ENCODE data around the gene EMP3. TPM values are rescaled to one million over a fixed set of nuclear protein-coding genes. Genes with fewer than 3 reads are reported as not detected.

EMP3 gene
- total and polyA plus RNA-seq, 2 of the 4 experiments (the other 2 are of a cell fraction) = 147 to 632 TPM

GRCh38 chr19:48371367-48371766, 46.0 kb downstream of the EMP3 start:
- H3K27ac ChIP-seq (ENCODE audit: insufficient read depth, low read length) = no peak overlapping the region
- no peak overlapping the region for H2BK15ac ChIP-seq (ENCODE audit: low read depth, low read length)
- H3K79me1 ChIP-seq (ENCODE audit: low read depth in 1 of 2, low read length in 2 of 2) = no peaks in the 10 kb centered on the region
- no peak overlapping the region for H4K91ac ChIP-seq (ENCODE audit: insufficient read depth, low read depth, low read length)
- intact Hi-C loops (cut with micrococcal nuclease) = no loop called here
- H4K20me1 ChIP-seq (ENCODE audit: insufficient read depth, low read length) = no peaks in the 10 kb centered on the region
- POLR2A ChIA-PET (ENCODE audit: unreplicated experiment) = no interaction called here
- H3K4me3 ChIP-seq (ENCODE audit: insufficient read depth, low read depth, low read length) = no peak overlapping the region
- no peaks in the 10 kb centered on the region for H3K4me1 ChIP-seq (ENCODE audit: control insufficient read depth, insufficient read depth, low read length)
- no peaks in the 10 kb centered on the region for H3K9me1 ChIP-seq (ENCODE audit: insufficient read depth, low read length)
- TF ChIP-seq RCOR1 (IDR thresholded peaks at IDR 0.05; ENCODE audit: insufficient replicate concordance, low read length) (no peak), NFE2L2 (IDR thresholded peaks at IDR 0.05; ENCODE audit: low read depth, low read length) (no peak), FOS (IDR thresholded peaks at IDR 0.05; ENCODE audit: low read depth, low read length) (no peak), MAFK (IDR thresholded peaks at IDR 0.05; ENCODE audit: low read depth, low read length) (no peak), RAD21 (IDR thresholded peaks at IDR 0.05; ENCODE audit: low read length) (no peak), SMC3 (IDR thresholded peaks at IDR 0.05; ENCODE audit: low read depth, low read length) (no peak), POLR2A (IDR thresholded peaks at IDR 0.05; ENCODE audit: low read depth, low read length) (no peak), ELK1 (IDR thresholded peaks at IDR 0.05; ENCODE audit: borderline replicate concordance, low read depth, low read length) (no peak), MAZ (IDR thresholded peaks at IDR 0.05; ENCODE audit: borderline replicate concordance, low read depth, low read length) (no peak), CHD1 (IDR thresholded peaks at IDR 0.05; ENCODE audit: low read depth, low read length) (no peak), CEBPB (IDR thresholded peaks at IDR 0.05; ENCODE audit: low read depth, low read length) (no peak), RFX5 (IDR thresholded peaks at IDR 0.05; ENCODE audit: low read depth, low read length) (no peak), MXI1 (IDR thresholded peaks at IDR 0.05; ENCODE audit: borderline replicate concordance, low read depth, low read length) (no peak), BHLHE40 (IDR thresholded peaks at IDR 0.05; ENCODE audit: low read depth, low read length) (no peak)
- TF ChIP-seq, protein P1, sequence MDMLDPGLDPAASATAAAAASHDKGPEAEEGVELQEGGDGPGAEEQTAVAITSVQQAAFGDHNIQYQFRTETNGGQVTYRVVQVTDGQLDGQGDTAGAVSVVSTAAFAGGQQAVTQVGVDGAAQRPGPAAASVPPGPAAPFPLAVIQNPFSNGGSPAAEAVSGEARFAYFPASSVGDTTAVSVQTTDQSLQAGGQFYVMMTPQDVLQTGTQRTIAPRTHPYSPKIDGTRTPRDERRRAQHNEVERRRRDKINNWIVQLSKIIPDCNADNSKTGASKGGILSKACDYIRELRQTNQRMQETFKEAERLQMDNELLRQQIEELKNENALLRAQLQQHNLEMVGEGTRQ (IDR thresholded peaks at IDR 0.05; ENCODE audit: low read depth, low read length) = no peak
- TF ChIP-seq, protein P2, sequence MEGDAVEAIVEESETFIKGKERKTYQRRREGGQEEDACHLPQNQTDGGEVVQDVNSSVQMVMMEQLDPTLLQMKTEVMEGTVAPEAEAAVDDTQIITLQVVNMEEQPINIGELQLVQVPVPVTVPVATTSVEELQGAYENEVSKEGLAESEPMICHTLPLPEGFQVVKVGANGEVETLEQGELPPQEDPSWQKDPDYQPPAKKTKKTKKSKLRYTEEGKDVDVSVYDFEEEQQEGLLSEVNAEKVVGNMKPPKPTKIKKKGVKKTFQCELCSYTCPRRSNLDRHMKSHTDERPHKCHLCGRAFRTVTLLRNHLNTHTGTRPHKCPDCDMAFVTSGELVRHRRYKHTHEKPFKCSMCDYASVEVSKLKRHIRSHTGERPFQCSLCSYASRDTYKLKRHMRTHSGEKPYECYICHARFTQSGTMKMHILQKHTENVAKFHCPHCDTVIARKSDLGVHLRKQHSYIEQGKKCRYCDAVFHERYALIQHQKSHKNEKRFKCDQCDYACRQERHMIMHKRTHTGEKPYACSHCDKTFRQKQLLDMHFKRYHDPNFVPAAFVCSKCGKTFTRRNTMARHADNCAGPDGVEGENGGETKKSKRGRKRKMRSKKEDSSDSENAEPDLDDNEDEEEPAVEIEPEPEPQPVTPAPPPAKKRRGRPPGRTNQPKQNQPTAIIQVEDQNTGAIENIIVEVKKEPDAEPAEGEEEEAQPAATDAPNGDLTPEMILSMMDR (conservative IDR thresholded peaks at IDR 0.05; ENCODE audit: low read depth, low read length) = no peak
- ATAC-seq (ENCODE audit: low read depth) = no peak
- H2BK120ac ChIP-seq (ENCODE audit: low read depth, low read length) = no peak overlapping the region
- H2AK5ac ChIP-seq (ENCODE audit: low read depth, low read length) = no peak overlapping the region
- no peak overlapping the region for H2AK9ac ChIP-seq (replicated peaks; ENCODE audit: low read depth, low read length, poor library complexity)
- BruUV-seq (replicated peaks) = no TSS peak
- no peak overlapping the region for H2AFZ ChIP-seq (replicated peaks; ENCODE audit: low read length, poor library complexity)
- H3K14ac ChIP-seq (replicated peaks; ENCODE audit: low read depth, low read length) = no peak overlapping the region
- H3K9me3 ChIP-seq (ENCODE audit: control insufficient read depth, insufficient read depth, low read length) = no peaks in the 10 kb centered on the region
- in situ Hi-C loops (cut with MboI; ENCODE audit: low sequenced_read_pairs) = no loop called here
- no peak for DNase-seq
- no peak overlapping the region for H3K18ac ChIP-seq (ENCODE audit: low read depth, low read length)
- no peaks in the 10 kb centered on the region for H3K36me3 ChIP-seq (ENCODE audit: control insufficient read depth, insufficient read depth, low read length)
- no peak overlapping the region for H3K9ac ChIP-seq (ENCODE audit: low read depth, low read length)
- H4K5ac ChIP-seq (ENCODE audit: low read depth, low read length) = no peak overlapping the region
- no peak overlapping the region for H2BK20ac ChIP-seq (ENCODE audit: low read depth, low read length)
- peaks cover 2% of the 10 kb centered on the region; the same call in 1 of the 2 replicates for H3K27me3 ChIP-seq (ENCODE audit: control insufficient read depth, insufficient read depth, low read length)
- H4K8ac ChIP-seq (ENCODE audit: low read depth in 2 of 2, low read length in 2 of 2) = no peak overlapping the region
- no peak overlapping the region for H3K23ac ChIP-seq (ENCODE audit: low read depth, low read length)
- no peak overlapping the region for H2BK5ac ChIP-seq (ENCODE audit: low read depth, low read length, poor library complexity, severe bottlenecking)
- dilution Hi-C loops (cut with HindIII; ENCODE audit: low sequenced_read_pairs, unreplicated experiment) = no loop called here
- no peak overlapping the region for H3K4me2 ChIP-seq (ENCODE audit: low read depth, low read length)
- H3K56ac ChIP-seq (ENCODE audit: extremely low read depth, insufficient read depth, low read length) = no peak overlapping the region
- CTCF ChIA-PET = interaction anchor here (0.6 to 0.8 kb wide), 2 partner anchors 20 to 31 kb away, joined by 3 to 7 read pairs; partner anchors contain the start of gene KDELR1
- no peak overlapping the region for H3K4ac ChIP-seq (ENCODE audit: low read depth, low read length)
- WGBS, 2 experiments (ENCODE audit: extremely low coverage in 2 of 2, insufficient read length in 1 of 2) = 50% methylated on average over 2 of the region's 7 CpGs; no CpG with 5 or more reads in 1 of the 2 experiments

All from IMR-90 (cell line).